GM23338 (cell line): ENCODE results near the gene TMIGD3. TPM values are rescaled to one million over a fixed set of nuclear protein-coding genes. Genes with fewer than 3 reads are reported as not detected.

Experiments used
- EZH2 ChIP-seq: fragments of 200-600 bp; sonication (generic); IDR thresholded peaks from one replicate; pipeline ENCODE4 v1.8.0; 2017; ENCODE audit warnings: antibody characterized with exemption, mild to moderate bottlenecking, low read depth; ENCODE audit not compliant: unreplicated experiment
- EZH2phosphoT487 ChIP-seq: fragments of 200-600 bp; sonication (generic); IDR thresholded peaks from one replicate; pipeline ENCODE4 v1.8.1; 2018; ENCODE audit warnings: antibody characterized with exemption; ENCODE audit not compliant: unreplicated experiment
- JUNB ChIP-seq: IDR thresholded peaks from one replicate; pipeline ENCODE4 v1.6.1; 2016; ENCODE audit warnings: antibody characterized with exemption; ENCODE audit not compliant: unreplicated experiment
- NANOG ChIP-seq: IDR thresholded peaks from 2 replicates; pipeline ENCODE4 v1.6.1; 2016; ENCODE audit warnings: antibody characterized with exemption, borderline replicate concordance
- POLR2AphosphoS5 ChIP-seq: IDR thresholded peaks from 2 replicates; pipeline ENCODE4 v1.6.1; 2016; ENCODE audit warnings: antibody characterized with exemption, low read depth
- REST ChIP-seq: IDR thresholded peaks from one replicate; pipeline ENCODE4 v1.6.1; 2018; ENCODE audit warnings: antibody characterized with exemption; ENCODE audit not compliant: unreplicated experiment
- STAT1 ChIP-seq: IDR thresholded peaks from one replicate; pipeline ENCODE4 v1.6.1; 2016; ENCODE audit warnings: antibody characterized with exemption; ENCODE audit not compliant: unreplicated experiment
- ZNF114 ChIP-seq: fragments of 250-450 bp; sonication (Bioruptor Pico); IDR thresholded peaks from 2 replicates; pipeline ENCODE4 v1.5.0; 2020; ENCODE audit warnings: mild to moderate bottlenecking, moderate library complexity
- ZNF331 ChIP-seq: fragments of 250-450 bp; sonication (Bioruptor Pico); IDR thresholded peaks from 2 replicates; pipeline ENCODE4 v1.5.0; 2020; ENCODE audit warnings: low read depth, mild to moderate bottlenecking, moderate library complexity
- ZNF462 ChIP-seq: fragments of 250-450 bp; sonication (Bioruptor Pico); IDR thresholded peaks from 2 replicates; pipeline ENCODE4 v1.5.0; 2020; ENCODE audit warnings: mild to moderate bottlenecking, moderate library complexity
- polyA plus RNA-seq: library from polyadenylated mRNA; unstranded; fragments of >200 nt; fragmentation: Nextera tagmentation; extraction: Ambion mirVana; gene quantifications from 2 replicates; pipeline ENCODE4 v1.2.1, GENCODE V29; 2016
- total RNA-seq: library from RNA; depleted of rRNA; stranded (reverse); fragments of >200 nt; shearing (Covaris generic); gene quantifications from 2 replicates; pipeline ENCODE4 v1.2.3, GENCODE V29; 2014

TMIGD3 gene
- total and polyA plus RNA-seq, 2 experiments from 2014 or later: not detected

DNA sequence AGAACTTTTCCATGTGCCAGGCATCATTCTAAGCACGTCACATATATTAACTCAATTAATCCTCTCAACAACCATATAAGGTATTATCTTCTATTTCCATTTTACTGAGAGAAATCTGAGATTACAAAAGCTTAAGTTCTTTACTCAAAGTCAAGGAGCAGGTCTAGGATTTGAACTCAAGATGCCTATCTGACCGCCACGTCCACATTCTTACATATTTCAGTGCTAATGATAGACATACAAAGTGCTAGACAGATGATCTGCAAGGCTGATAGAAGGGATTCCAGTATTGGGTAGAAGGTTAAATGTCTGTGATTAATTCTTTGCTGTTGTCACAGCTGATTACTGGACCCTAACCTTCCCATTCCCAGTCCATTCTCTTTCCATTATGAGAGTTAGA, 49.7 kb downstream of the TMIGD3 start (continued):
- TF ChIP-seq ZNF462 (CRISPR knock-in tag): no peak
- no peak for TF ChIP-seq POLR2AphosphoS5
- TF ChIP-seq NANOG: no peak
- TF ChIP-seq ZNF114 (CRISPR knock-in tag): no peak
- TF ChIP-seq STAT1: no peak
- no peak for TF ChIP-seq JUNB
- TF ChIP-seq ZNF331: no peak
- TF ChIP-seq REST: no peak
- TF ChIP-seq EZH2: no peak
- no peak for TF ChIP-seq EZH2phosphoT487
